Common myeloid progenitor, CD34-positive (primary cell): ENCODE measurements around the gene EFCAB6.

ENCODE experiments used
- CTCF ChIA-PET: fragments of 350-600 bp; sonication (Branson Sonifier 250); formaldehyde crosslinking; loops from one replicate; lab custom pipeline; 2021; ENCODE audit warnings: antibody characterized with exemption; lab: Charles Lee
- POLR2A ChIA-PET: fragments of 350-600 bp; sonication (Branson Sonifier 250); formaldehyde crosslinking; loops from one replicate; lab custom pipeline; 2021; ENCODE audit warnings: antibody characterized with exemption; lab: Charles Lee
- DNase-seq, 3 donors: peaks; one replicate each; pipeline versions ENCODE4 v3.0.0 to v3.0.0-alpha.2; 2013
- H3K27ac ChIP-seq, 2 experiments: 1 replicate in 1 of 2; 2 replicates in 1 of 2; pipeline ENCODE4 v1.7.0; 2013; ENCODE audit warnings: inconsistent platforms in 2 of 2, low read length in 2 of 2, mild to moderate bottlenecking in 2 of 2, low read depth in 1 of 2, moderate library complexity in 1 of 2; ENCODE audit not compliant: severe bottlenecking in 2 of 2, insufficient read depth in 1 of 2, poor library complexity in 1 of 2
- H3K27me3 ChIP-seq, 5 experiments: replicated peaks in 2 of 5; 1 replicate in 3 of 5; 2 replicates in 2 of 5; pipeline versions ENCODE4 v1.6.1 to v1.7.0; 2013; ENCODE audit warnings: low read length in 4 of 5, mild to moderate bottlenecking in 2 of 5, moderate library complexity in 2 of 5, inconsistent platforms in 1 of 5; ENCODE audit not compliant: insufficient read depth in 5 of 5, control insufficient read depth in 4 of 5
- H3K36me3 ChIP-seq, 4 experiments: 1 replicate in 2 of 4; 2 replicates in 2 of 4; pipeline versions ENCODE4 v1.6.1 to v1.7.0; 2013; ENCODE audit warnings: low read length in 3 of 4, control low read depth in 1 of 4, mild to moderate bottlenecking in 1 of 4; ENCODE audit not compliant: control insufficient read depth in 4 of 4, insufficient read depth in 4 of 4
- H3K4me1 ChIP-seq, 4 experiments: 1 replicate in 3 of 4; 2 replicates in 1 of 4; pipeline versions ENCODE4 v1.6.1 to v1.7.1; 2013; ENCODE audit warnings: low read length in 3 of 4, mild to moderate bottlenecking in 3 of 4, control low read depth in 1 of 4, inconsistent platforms in 1 of 4, moderate library complexity in 1 of 4; ENCODE audit not compliant: control insufficient read depth in 4 of 4, insufficient read depth in 4 of 4; ENCODE audit errors: control extremely low read depth in 1 of 4
- H3K4me3 ChIP-seq, 7 experiments: 1 replicate in 4 of 7; 2 replicates in 3 of 7; pipeline versions ENCODE4 v1.5.1 to v1.7.0; 2013; ENCODE audit warnings: mild to moderate bottlenecking in 7 of 7, low read length in 6 of 7, moderate library complexity in 6 of 7, inconsistent platforms in 2 of 7, low read depth in 2 of 7, control low read depth in 1 of 7; ENCODE audit not compliant: insufficient read depth in 4 of 7, control insufficient read depth in 1 of 7; ENCODE audit errors: extremely low read depth in 1 of 7
- H3K9me3 ChIP-seq, 5 experiments: 1 replicate in 4 of 5; 2 replicates in 1 of 5; pipeline versions ENCODE4 v1.6.1 to v1.7.1; 2013; ENCODE audit warnings: low read length in 4 of 5, mild to moderate bottlenecking in 2 of 5, inconsistent platforms in 1 of 5, low read depth in 1 of 5, moderate library complexity in 1 of 5; ENCODE audit not compliant: control insufficient read depth in 4 of 5, insufficient read depth in 2 of 5; ENCODE audit errors: control extremely low read depth in 1 of 5
- WGBS: methylation state at CpG from one replicate; pipeline ENCODE4 v1.1.5; 2013; ENCODE audit not compliant: insufficient coverage; 5-methylcytosine and 5-hydroxymethylcytosine counted together

EFCAB6 gene

GRCh38 chr22:43847376-43848289, 35.5 kb upstream of the EFCAB6 start:
- Histone ChIP-seq H3K4me3 (no peak overlapping the region), H3K4me1 (peaks cover 0 to 12% (median 8%) of the 10 kb centered on the region in 4 experiments), H3K36me3 (no peaks in the 10 kb centered on the region), H3K9me3 (no peaks in the 10 kb centered on the region), H3K27ac (no peak overlapping the region), H3K27me3 (peaks cover 0 to 7% (median 0%) of the 10 kb centered on the region in 5 experiments)
- POLR2A ChIA-PET, result no interaction called here
- CTCF ChIA-PET, result interaction anchor here (1.2 kb wide), 1 partner anchor 37 kb away, joined by 4 read pairs; no protein-coding TSS in a partner anchor
- 98% methylated on average over 11 of the region's 14 CpGs for WGBS
- no peak for DNase-seq

GRCh38 chr22:43846966-43847365, 34.9 kb upstream of the EFCAB6 start:
- ChIA-PET CTCF (interaction anchor here (1.2 kb wide), 1 partner anchor 38 kb away, joined by 4 read pairs; no protein-coding TSS in a partner anchor), POLR2A (no interaction called here)
- WGBS, result 93% methylated on average over 8 of the region's 11 CpGs
- Histone ChIP-seq H3K4me1 (peaks cover 0 to 5% (median 3%) of the 10 kb centered on the region in 4 experiments), H3K36me3 (no peaks in the 10 kb centered on the region), H3K4me3 (no peak overlapping the region), H3K27me3 (peaks cover 0 to 7% (median 0%) of the 10 kb centered on the region in 5 experiments), H3K27ac (no peak overlapping the region), H3K9me3 (no peaks in the 10 kb centered on the region)
- no peak for DNase-seq

- Histone ChIP-seq H3K27ac (no peak overlapping the region), H3K36me3 (no peaks in the 10 kb centered on the region), H3K4me1 (no peaks in the 10 kb centered on the region), H3K4me3 (no peak overlapping the region), H3K9me3 (no peaks in the 10 kb centered on the region), H3K27me3 (peaks cover 0 to 7% (median 0%) of the 10 kb centered on the region in 5 experiments)
- no peak for DNase-seq
- CTCF ChIA-PET, result interaction anchor here (1.2 kb wide), 1 partner anchor 39 kb away, joined by 4 read pairs; no protein-coding TSS in a partner anchor
- WGBS, result 95% methylated on average over 10 of the region's 11 CpGs
- POLR2A ChIA-PET, result no interaction called here
Measured at GRCh38 chr22:43845981-43846380, 33.9 kb upstream of the EFCAB6 start.

GRCh38 chr22:43844560-43845545, 32.7 kb upstream of the EFCAB6 start:
- DNase-seq, result no peak
- 87% methylated on average over 25 of the region's 31 CpGs for WGBS
- Histone ChIP-seq H3K9me3 (no peaks in the 10 kb centered on the region), H3K4me3 (no peak overlapping the region), H3K27me3 (peaks cover 0 to 3% (median 0%) of the 10 kb centered on the region in 5 experiments), H3K27ac (no peak overlapping the region), H3K4me1 (no peaks in the 10 kb centered on the region), H3K36me3 (no peaks in the 10 kb centered on the region)
- ChIA-PET CTCF (no interaction called here), POLR2A (interaction anchor here (0.6 kb wide), 1 partner anchor 1109 kb away, joined by 3 read pairs; no protein-coding TSS in a partner anchor)

- no peak overlapping the region for H3K4me3 ChIP-seq
- 95% methylated on average over 16 of the region's 21 CpGs for WGBS
- DNase-seq, result no peak
- H3K9me3 ChIP-seq, result no peaks in the 10 kb centered on the region
- no peaks in the 10 kb centered on the region for H3K27me3 ChIP-seq
- H3K4me1 ChIP-seq, result no peaks in the 10 kb centered on the region
- H3K36me3 ChIP-seq, result no peaks in the 10 kb centered on the region
- ChIA-PET POLR2A (no interaction called here), CTCF (no interaction called here)
- no peak overlapping the region for H3K27ac ChIP-seq
Measured at GRCh38 chr22:43843783-43844530, 31.9 kb upstream of the EFCAB6 start.

GRCh38 chr22:43841742-43842141, 29.6 kb upstream of the EFCAB6 start:
- Histone ChIP-seq H3K27ac (no peak overlapping the region), H3K27me3 (no peaks in the 10 kb centered on the region), H3K9me3 (no peaks in the 10 kb centered on the region), H3K4me3 (no peak overlapping the region), H3K36me3 (no peaks in the 10 kb centered on the region), H3K4me1 (peaks cover 0 to 3% (median 0%) of the 10 kb centered on the region in 4 experiments)
- ChIA-PET CTCF (no interaction called here), POLR2A (no interaction called here)
- 96% methylated on average over 21 of the region's 21 CpGs for WGBS
- no peak for DNase-seq
